Activated T-helper 17 cell treated with anti-CD3 and anti-CD28 coated beads, Interleukin-2, amount 50 U/mL, for 72 hours (primary cell): ENCODE data around the gene KIAA0586. TPM values are rescaled to one million over a fixed set of nuclear protein-coding genes. Genes with fewer than 3 reads are reported as not detected.
"Not testable (repeated sequence)": the region's sequence is repeated elsewhere in the genome, so short reads cannot be mapped to it uniquely, and the experiment has no call there.

Experiments
- ATAC-seq: fragments of 150-1000 bp; cut with Tn5 transposase; replicated peaks from 2 replicates; pipeline ENCODE4 v1.10.0; 2021; ENCODE audit warnings: mild to moderate bottlenecking, moderate library complexity
- H3K27ac Mint-ChIP-seq: one replicate; pipeline ENCODE4 v1.8.0; 2022; ENCODE audit warnings: mixed read lengths
- H3K27me3 Mint-ChIP-seq: one replicate; pipeline ENCODE4 v1.8.0; 2022; ENCODE audit warnings: mixed read lengths
- H3K36me3 Mint-ChIP-seq: one replicate; pipeline ENCODE4 v1.8.0; 2022; ENCODE audit warnings: low read depth, mild to moderate bottlenecking, mixed read lengths
- H3K4me1 Mint-ChIP-seq: one replicate; pipeline ENCODE4 v1.8.0; 2022; ENCODE audit warnings: mixed read lengths
- H3K4me3 Mint-ChIP-seq: one replicate; pipeline ENCODE4 v1.8.0; 2022; ENCODE audit warnings: mild to moderate bottlenecking, mixed read lengths
- H3K9me3 Mint-ChIP-seq: one replicate; pipeline ENCODE4 v1.8.0; 2022; ENCODE audit warnings: mixed read lengths
- total RNA-seq, 2 donors: library from RNA; stranded (reverse); gene quantifications; one replicate each; pipeline ENCODE4 v1.2.3, GENCODE V29; 2022

Gene KIAA0586
- total RNA-seq, 2 donors from 2014 or later, result 39.7 to 40.6 TPM

DNA sequence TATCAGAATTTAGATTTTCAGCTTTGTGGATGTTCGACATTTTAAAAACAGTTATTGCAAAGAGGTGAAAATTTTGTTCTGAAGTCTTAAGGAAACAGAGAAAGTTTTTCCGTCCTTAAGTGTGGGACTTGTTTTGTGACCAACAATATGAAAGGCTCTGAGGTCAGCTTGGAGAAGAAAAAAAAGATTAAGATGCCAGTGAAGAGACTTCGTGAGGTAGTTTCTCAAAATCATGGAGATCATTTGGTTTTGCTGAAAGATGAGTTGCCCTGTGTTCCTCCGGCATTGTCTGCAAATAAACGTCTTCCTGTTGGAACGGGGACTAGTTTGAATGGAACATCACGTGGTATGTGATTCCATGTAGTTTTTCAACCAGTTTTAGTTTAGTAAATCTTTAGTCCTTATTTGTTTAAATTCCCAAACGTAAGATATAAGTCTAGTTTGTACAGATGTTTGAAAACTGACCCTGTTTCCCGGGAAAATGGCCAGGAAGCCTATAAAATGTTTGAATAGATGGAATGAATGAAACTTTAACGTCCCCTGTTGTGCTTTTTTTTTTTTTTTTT lies 682 bp downstream of the KIAA0586 start:
- peak overlapping the region; percentile 86 for H3K4me3 Mint-ChIP-seq
- no peak for ATAC-seq
- peaks cover 26% of the 10 kb centered on the region for H3K4me1 Mint-ChIP-seq
- peak overlapping the region; percentile 93 for H3K27ac Mint-ChIP-seq
- H3K27me3 Mint-ChIP-seq, result no peaks in the 10 kb centered on the region
- H3K36me3 Mint-ChIP-seq, result peaks cover 65% of the 10 kb centered on the region
- H3K9me3 Mint-ChIP-seq, result no peaks in the 10 kb centered on the region

DNA sequence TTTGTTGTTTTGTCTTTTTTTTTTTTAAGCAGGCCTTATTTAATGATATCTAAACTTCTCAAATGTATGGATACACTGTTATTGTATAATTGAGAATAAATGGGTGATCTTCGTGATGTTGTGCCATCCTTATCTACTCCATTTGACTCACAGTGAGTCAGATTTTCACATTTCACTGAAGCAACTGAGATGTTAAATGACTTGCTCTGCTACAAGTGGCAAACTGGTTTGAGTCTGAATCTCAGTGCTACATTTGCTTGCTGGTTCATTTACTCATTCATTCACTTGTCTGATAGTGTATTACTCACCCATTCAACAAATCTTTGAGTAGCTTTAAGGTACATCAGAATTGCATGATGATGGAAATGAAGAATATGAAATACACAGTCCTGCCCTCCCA lies 2.6 kb downstream of the KIAA0586 start:
- peak overlapping the region; percentile 86 for H3K4me3 Mint-ChIP-seq
- H3K27me3 Mint-ChIP-seq, result no peaks in the 10 kb centered on the region
- ATAC-seq, result peak; percentile 83
- peaks cover 20% of the 10 kb centered on the region for H3K4me1 Mint-ChIP-seq
- peaks cover 65% of the 10 kb centered on the region for H3K36me3 Mint-ChIP-seq
- no peaks in the 10 kb centered on the region for H3K9me3 Mint-ChIP-seq
- peak overlapping the region; percentile 93 for H3K27ac Mint-ChIP-seq

DNA sequence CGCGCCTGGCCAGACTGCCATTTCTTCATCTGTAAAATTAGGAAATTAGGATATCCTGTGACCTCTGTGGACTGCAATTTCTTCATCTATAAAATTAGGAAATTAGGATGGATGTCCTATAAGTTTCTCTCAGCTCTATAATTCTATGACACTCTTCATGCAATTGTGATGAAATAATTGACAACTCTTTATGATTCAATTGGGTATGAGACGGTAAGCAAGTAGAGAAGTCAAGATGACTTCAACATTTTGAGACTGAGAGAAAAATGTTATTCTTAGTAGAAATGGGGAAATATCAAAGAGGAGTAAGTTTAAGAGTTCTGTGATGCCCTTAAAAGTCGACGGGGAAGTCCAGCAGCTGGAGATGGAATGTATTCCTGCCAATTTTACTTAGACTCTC lies 12.0 kb downstream of the KIAA0586 start:
- Mint-ChIP-seq H3K4me3 (no peak overlapping the region), H3K9me3 (no peaks in the 10 kb centered on the region), H3K27me3 (no peaks in the 10 kb centered on the region), H3K27ac (no peak overlapping the region), H3K4me1 (peaks cover 5% of the 10 kb centered on the region), H3K36me3 (peaks cover 90% of the 10 kb centered on the region)
- ATAC-seq, result no peak

DNA sequence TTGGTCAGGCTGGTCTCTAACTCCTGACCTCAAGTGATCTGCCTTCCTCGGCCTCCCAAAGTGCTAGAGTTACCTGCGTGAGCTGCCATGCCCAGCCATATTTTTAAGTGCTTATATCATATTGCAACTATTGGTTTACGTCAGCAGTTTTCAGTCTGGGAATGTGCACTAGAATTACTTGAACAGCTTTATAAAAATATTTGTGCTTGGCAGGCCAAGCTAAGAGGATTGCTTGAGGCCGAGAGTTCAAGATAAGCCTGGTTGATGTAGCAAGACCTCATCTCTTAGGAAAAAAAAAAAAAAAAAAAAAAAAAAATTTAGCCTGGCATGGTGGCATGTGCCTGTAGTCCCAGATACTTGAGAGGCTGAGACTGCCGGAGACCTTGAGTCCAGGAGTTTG lies 17.1 kb downstream of the KIAA0586 start:
- H3K27ac Mint-ChIP-seq, result no peak overlapping the region
- H3K4me3 Mint-ChIP-seq, result no peak overlapping the region
- no peaks in the 10 kb centered on the region for H3K4me1 Mint-ChIP-seq
- H3K36me3 Mint-ChIP-seq, result peaks cover 76% of the 10 kb centered on the region
- ATAC-seq, result no peak
- no peaks in the 10 kb centered on the region for H3K9me3 Mint-ChIP-seq
- H3K27me3 Mint-ChIP-seq, result no peaks in the 10 kb centered on the region

DNA sequence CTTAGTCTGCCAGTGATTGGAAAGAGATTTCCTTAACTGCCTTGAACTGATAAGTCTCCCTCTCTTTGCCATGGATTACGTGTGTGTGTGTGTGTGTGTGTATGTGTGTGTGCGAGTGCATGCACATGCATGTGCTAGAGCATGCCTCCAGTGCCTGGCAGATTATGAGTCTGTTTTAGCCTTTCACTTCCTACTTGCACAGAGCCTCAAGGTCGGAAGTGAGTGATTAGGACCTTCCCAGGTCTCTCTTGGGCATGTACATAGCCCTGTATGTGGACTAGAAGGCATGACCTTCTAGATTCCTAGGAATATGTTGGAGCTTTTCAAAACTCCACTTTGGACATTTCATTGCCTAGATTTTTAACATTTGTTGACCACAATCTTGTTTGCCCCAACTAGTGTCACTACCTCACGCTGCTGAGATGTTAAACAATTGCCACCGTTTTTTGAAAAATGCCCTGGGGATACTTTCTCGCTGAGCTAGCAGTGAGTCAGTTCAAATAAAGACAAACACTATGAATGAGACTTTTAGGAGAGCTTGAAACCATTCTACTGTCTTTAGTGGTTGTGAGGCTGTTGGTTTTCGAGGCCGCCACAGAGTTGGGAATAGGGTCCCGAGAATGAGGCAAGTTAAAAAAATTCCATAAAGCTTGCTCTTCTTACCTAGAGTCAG lies 28.2 kb downstream of the KIAA0586 start:
- peaks cover 4% of the 10 kb centered on the region for H3K4me1 Mint-ChIP-seq
- H3K4me3 Mint-ChIP-seq, result no peak overlapping the region
- H3K27ac Mint-ChIP-seq, result peak overlapping the region; percentile 31
- ATAC-seq, result no peak
- no peaks in the 10 kb centered on the region for H3K27me3 Mint-ChIP-seq
- H3K9me3 Mint-ChIP-seq, result no peaks in the 10 kb centered on the region
- peaks cover 94% of the 10 kb centered on the region for H3K36me3 Mint-ChIP-seq

DNA sequence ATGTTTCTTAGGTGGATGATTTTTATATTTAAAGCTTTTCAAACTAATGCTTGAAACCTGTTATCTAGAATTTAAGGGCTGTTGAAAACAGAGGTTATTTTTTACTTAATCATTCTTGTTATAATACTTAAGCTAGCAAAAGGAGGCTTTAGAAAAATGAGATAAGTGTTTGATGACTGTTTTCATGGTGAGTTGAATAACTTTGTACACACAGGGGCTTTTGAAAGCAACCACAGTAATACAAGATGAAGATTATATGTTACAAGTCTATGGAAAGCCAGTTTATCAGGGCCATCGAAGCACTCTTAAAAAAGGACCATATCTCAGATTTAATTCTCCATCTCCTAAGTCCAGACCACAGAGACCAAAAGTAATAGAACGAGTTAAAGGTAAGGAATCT lies 33.3 kb downstream of the KIAA0586 start:
- H3K4me3 Mint-ChIP-seq, result no peak overlapping the region
- H3K4me1 Mint-ChIP-seq, result no peaks in the 10 kb centered on the region

DNA sequence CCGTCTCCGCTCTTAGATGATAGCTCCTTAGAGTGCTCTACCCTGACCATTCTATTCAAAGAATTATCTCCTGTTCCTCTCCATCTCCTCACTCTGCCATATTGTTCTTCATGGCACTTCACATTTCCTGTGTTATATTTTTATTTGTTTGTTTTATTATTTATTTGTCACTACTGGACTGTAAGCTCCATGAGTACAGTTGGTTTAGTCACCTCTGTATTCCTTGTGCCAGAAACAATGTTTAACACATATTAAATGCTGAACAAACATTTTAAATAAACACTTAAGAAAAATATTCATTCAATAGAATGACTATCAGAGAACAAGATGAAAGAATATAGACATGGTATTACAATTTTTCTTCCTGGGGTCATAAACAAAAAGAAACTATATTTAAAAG lies 35.6 kb downstream of the KIAA0586 start:
- Mint-ChIP-seq H3K9me3 (no peaks in the 10 kb centered on the region), H3K4me1 (no peaks in the 10 kb centered on the region), H3K4me3 (no peak overlapping the region), H3K27me3 (no peaks in the 10 kb centered on the region), H3K27ac (no peak overlapping the region), H3K36me3 (peaks cover 86% of the 10 kb centered on the region)
- ATAC-seq, result no peak

More for the DNA sequence above, 33.3 kb downstream of the KIAA0586 start:
- H3K27me3 Mint-ChIP-seq, result no peaks in the 10 kb centered on the region
- no peak overlapping the region for H3K27ac Mint-ChIP-seq
- H3K9me3 Mint-ChIP-seq, result no peaks in the 10 kb centered on the region
- peaks cover 87% of the 10 kb centered on the region for H3K36me3 Mint-ChIP-seq
- no peak for ATAC-seq

DNA sequence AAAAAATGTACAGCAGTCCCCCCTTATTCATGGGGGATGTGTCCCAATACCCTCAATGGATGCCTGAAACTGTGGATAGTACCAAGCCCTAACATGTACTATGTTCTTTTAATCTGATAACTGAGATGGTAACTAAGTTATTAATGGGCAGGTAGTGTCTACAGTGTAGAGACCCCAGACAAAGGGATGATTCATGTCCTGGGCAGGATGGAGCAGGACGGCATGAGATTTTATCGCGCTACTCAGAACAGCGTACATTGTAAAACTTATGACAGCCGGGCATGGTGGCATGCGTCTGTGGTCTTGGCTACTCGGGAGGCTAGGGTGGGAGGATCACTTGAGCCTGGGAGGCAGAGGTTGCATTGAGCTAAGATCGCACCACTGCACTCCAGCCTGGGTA lies 37.1 kb downstream of the KIAA0586 start:
- Mint-ChIP-seq H3K4me3 (no peak overlapping the region), H3K27ac (no peak overlapping the region), H3K36me3 (peaks cover 91% of the 10 kb centered on the region), H3K4me1 (no peaks in the 10 kb centered on the region), H3K9me3 (no peaks in the 10 kb centered on the region), H3K27me3 (no peaks in the 10 kb centered on the region)
- no peak for ATAC-seq

DNA sequence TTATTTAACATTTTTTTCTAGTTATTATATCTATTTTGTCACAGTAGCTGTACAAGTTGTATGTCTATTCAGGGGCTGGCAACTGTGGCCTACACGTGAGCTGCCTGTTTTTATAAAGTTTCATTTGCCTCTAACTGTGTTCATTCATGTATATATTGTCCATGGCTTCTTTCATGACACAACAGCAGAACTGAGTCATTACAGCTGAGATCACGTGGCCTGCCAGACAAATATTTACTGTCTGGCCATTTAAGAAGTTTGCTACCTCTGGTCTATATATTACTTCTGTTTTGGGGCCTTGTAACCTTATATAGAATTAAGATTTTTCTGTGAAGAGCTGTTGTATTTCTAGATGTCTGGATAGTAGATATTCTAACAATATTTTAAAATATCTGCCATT lies 37.9 kb downstream of the KIAA0586 start:
- H3K36me3 Mint-ChIP-seq, result peaks cover 88% of the 10 kb centered on the region
- no peaks in the 10 kb centered on the region for H3K9me3 Mint-ChIP-seq
- no peak for ATAC-seq

DNA sequence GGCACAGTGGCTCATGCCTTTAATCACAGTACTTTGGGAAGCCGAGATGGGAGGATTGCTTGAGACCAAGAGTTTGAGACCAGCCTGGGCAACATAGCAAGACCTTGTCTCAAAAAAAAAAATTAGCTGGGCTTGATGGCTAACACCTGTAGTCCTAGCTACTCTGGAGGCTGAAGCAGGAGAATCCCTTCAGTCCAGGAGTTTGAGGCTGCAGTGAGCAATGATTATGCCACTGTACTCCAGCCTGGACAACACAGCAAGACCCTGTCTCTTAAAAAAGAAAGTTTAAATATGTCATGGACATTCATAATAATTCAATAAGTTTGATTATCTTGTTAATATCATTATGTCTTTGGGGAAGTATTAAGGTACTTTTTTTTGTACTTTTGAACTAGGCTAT lies 38.9 kb downstream of the KIAA0586 start:
- Mint-ChIP-seq H3K4me1 (no peaks in the 10 kb centered on the region), H3K9me3 (no peaks in the 10 kb centered on the region), H3K4me3 (no peak overlapping the region), H3K27ac (no peak overlapping the region), H3K36me3 (peaks cover 88% of the 10 kb centered on the region), H3K27me3 (no peaks in the 10 kb centered on the region)
- ATAC-seq, result no peak

More for the DNA sequence above, 37.9 kb downstream of the KIAA0586 start:
- Mint-ChIP-seq H3K27ac (no peak overlapping the region), H3K27me3 (no peaks in the 10 kb centered on the region), H3K4me3 (no peak overlapping the region), H3K4me1 (no peaks in the 10 kb centered on the region)

DNA sequence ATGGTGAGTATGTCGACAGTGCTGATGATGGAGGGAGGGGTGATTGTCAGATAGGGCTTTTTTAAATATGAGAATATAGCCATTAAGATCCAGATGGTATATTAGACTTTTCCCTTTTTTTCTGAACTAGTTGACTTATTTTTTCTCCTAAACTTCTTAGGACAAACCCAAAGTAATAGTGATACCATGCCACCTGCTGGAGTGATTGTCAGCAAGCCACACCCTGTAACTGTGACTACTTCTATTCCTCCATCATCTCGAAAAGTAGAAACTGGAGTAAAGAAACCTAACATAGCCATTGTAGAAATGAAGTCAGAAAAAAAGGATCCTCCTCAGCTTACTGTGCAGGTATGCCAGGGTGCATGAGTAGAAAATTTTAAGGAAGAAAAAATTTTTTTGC lies 40.1 kb downstream of the KIAA0586 start:
- no peak overlapping the region for H3K27ac Mint-ChIP-seq
- H3K27me3 Mint-ChIP-seq, result no peaks in the 10 kb centered on the region
- no peak for ATAC-seq
- H3K4me1 Mint-ChIP-seq, result no peaks in the 10 kb centered on the region
- H3K36me3 Mint-ChIP-seq, result peaks cover 87% of the 10 kb centered on the region
- no peak overlapping the region for H3K4me3 Mint-ChIP-seq
- no peaks in the 10 kb centered on the region for H3K9me3 Mint-ChIP-seq

DNA sequence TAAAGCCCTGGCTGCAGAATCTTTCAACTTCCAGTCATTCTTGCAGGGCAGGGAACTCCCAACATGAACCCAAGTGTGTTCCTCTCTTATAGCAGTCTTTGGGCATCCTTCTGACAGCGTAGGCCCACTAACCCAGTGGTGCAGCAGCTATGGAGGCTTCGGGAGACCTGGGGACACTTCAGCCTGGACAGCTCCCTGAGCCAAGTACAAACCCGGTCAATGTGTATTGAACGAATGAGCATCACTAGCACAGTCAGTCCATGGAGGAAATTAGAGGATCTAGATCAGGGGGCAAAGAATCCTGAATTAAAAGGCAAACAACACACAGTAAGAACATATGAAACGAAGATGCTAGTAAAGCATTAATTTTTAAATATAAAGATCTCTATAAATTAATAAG lies 41.8 kb downstream of the KIAA0586 start:
- Mint-ChIP-seq H3K4me3 (no peak overlapping the region), H3K9me3 (no peaks in the 10 kb centered on the region), H3K27ac (no peak overlapping the region), H3K27me3 (no peaks in the 10 kb centered on the region), H3K36me3 (peaks cover 86% of the 10 kb centered on the region), H3K4me1 (no peaks in the 10 kb centered on the region)
- no peak for ATAC-seq

DNA sequence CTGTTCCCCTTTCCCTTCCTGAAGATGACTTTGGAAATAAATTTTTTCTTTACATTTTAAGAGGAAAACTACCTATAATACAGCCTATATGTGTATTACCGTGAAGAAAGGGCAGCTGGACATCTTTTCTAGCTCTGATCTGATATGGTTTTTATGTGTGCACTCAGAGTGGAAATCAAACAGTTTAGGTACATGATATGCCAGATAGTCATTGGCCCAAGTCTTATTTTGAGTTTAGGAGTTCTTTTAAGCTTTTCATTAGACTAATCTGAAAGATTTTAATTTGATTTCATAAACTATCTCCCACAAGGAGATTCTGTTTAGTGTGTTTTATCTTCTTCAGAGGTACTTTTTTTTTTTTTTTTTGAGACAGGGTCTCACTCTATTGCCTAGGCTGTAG lies 48.8 kb downstream of the KIAA0586 start:
- no peak for ATAC-seq
- Mint-ChIP-seq H3K36me3 (peaks cover 91% of the 10 kb centered on the region), H3K4me3 (no peak overlapping the region)

DNA sequence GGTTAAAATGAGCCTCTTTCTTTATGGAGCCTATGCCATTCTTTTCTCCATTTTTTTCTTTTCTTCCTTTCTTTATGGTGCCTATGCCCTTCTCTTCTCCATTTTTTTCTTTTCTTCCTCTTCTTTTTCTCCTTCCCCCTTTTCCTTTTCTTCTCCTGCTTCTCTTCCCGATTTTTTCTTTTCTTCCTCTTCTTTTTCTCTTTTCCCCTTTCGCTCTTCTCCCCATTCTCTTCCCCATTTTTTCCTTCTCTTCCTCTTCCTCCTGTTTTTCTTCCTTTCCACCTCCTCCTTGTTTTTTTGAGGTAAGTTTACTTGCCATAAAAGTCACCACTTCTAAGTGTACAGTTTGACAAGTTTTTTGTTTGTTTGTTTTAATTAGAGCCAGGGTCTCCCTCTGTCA lies 50.1 kb downstream of the KIAA0586 start:
- no peaks in the 10 kb centered on the region for H3K9me3 Mint-ChIP-seq
- H3K27ac Mint-ChIP-seq, result no peak overlapping the region
- no peak for ATAC-seq
- H3K27me3 Mint-ChIP-seq, result no peaks in the 10 kb centered on the region
- no peaks in the 10 kb centered on the region for H3K4me1 Mint-ChIP-seq
- peaks cover 86% of the 10 kb centered on the region for H3K36me3 Mint-ChIP-seq
- no peak overlapping the region for H3K4me3 Mint-ChIP-seq

More for the DNA sequence above, 48.8 kb downstream of the KIAA0586 start:
- no peak overlapping the region for H3K27ac Mint-ChIP-seq
- H3K9me3 Mint-ChIP-seq, result no peaks in the 10 kb centered on the region
- no peaks in the 10 kb centered on the region for H3K27me3 Mint-ChIP-seq
- no peaks in the 10 kb centered on the region for H3K4me1 Mint-ChIP-seq

DNA sequence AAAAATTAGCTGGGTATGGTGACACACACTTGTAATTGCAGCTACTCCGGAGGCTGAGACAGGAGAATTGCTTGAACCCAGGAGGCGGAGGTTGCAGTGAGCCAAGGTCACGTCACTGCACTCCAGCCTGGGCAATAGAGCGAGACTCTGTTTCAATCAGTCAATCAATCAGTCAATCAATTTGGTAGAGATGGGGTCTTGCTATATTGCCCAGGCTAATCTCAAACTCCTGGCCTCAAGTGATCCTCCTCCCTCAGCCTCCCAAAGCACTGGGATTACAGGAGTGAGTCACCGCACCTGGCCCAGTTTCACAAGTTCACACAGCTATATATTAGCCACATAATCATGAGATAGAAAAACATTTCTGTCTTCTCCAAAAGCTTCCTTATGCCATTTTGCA lies 50.8 kb downstream of the KIAA0586 start:
- not testable (repeated sequence) for H3K9me3 Mint-ChIP-seq, H3K27ac Mint-ChIP-seq, ATAC-seq, H3K4me3 Mint-ChIP-seq, H3K27me3 Mint-ChIP-seq, H3K4me1 Mint-ChIP-seq
- peaks cover 86% of the 10 kb centered on the region for H3K36me3 Mint-ChIP-seq
